Fibroblast of the conjunctiva (primary cell): ENCODE results near the gene AMPH.
A peak's percentile ranks its signal among the peaks of the same experiment; 100 is the strongest.
"Not testable (repeated sequence)": the region's sequence is repeated elsewhere in the genome, so short reads cannot be mapped to it uniquely, and the experiment has no call there.

ENCODE experiments used
- DNase-seq: peaks from one replicate; pipeline ENCODE4 v3.0.0-alpha.2; 2010; ENCODE audit warnings: low read depth

Gene AMPH

GRCh38 chr7:38628630-38629385 is 2.4 kb downstream of the AMPH start:
- DNase-seq, result no peak

- no peak for DNase-seq
Observed at GRCh38 chr7:38625866-38626265, 5.3 kb downstream of the AMPH start.

GRCh38 chr7:38615665-38616064 is 15.5 kb downstream of the AMPH start:
- DNase-seq, result no peak

GRCh38 chr7:38607466-38607865 is 23.7 kb downstream of the AMPH start:
- DNase-seq, result no peak

- DNase-seq, result no peak
Observed at GRCh38 chr7:38600741-38601140, 30.4 kb downstream of the AMPH start.

GRCh38 chr7:38594949-38595348 is 36.2 kb downstream of the AMPH start:
- no peak for DNase-seq

GRCh38 chr7:38592737-38593288 is 38.4 kb downstream of the AMPH start:
- no peak for DNase-seq

- no peak for DNase-seq
Observed at GRCh38 chr7:38585572-38586354, 45.4 kb downstream of the AMPH start.

GRCh38 chr7:38584443-38585210 is 46.5 kb downstream of the AMPH start:
- peak; percentile 20 for DNase-seq

- no peak for DNase-seq
Observed at GRCh38 chr7:38580485-38580884, 50.7 kb downstream of the AMPH start.

GRCh38 chr7:38574086-38574485 is 57.1 kb downstream of the AMPH start:
- no peak for DNase-seq

- DNase-seq, result not testable (repeated sequence)
Observed at GRCh38 chr7:38571620-38572019, 59.6 kb downstream of the AMPH start.

GRCh38 chr7:38568497-38568896 is 62.7 kb downstream of the AMPH start:
- DNase-seq, result no peak

- DNase-seq, result no peak
Observed at GRCh38 chr7:38565289-38565688, 65.9 kb downstream of the AMPH start.

GRCh38 chr7:38563741-38564140 is 67.4 kb downstream of the AMPH start:
- no peak for DNase-seq

- DNase-seq, result no peak
Observed at GRCh38 chr7:38561166-38561565, 70.0 kb downstream of the AMPH start.

GRCh38 chr7:38558761-38559345 is 72.3 kb downstream of the AMPH start:
- no peak for DNase-seq

GRCh38 chr7:38554586-38554985 is 76.6 kb downstream of the AMPH start:
- no peak for DNase-seq

- no peak for DNase-seq
Observed at GRCh38 chr7:38550836-38551235, 80.3 kb downstream of the AMPH start.

GRCh38 chr7:38548605-38549004 is 82.6 kb downstream of the AMPH start:
- DNase-seq, result no peak

- DNase-seq, result no peak
Observed at GRCh38 chr7:38546763-38547162, 84.4 kb downstream of the AMPH start.

- DNase-seq, result no peak
Observed at GRCh38 chr7:38545977-38546376, 85.2 kb downstream of the AMPH start.
